Amniotic epithelial cell (primary cell): ENCODE measurements around the gene PLSCR4.
"Not testable (repeated sequence)": the region's sequence is repeated elsewhere in the genome, so short reads cannot be mapped to it uniquely, and the experiment has no call there.

Experiments used
- DNase-seq: peaks from one replicate; pipeline ENCODE4 v3.0.0-alpha.2; 2010; ENCODE audit warnings: low read depth

PLSCR4 gene

GRCh38 chr3:146247911-146248310 is 3.0 kb downstream of the PLSCR4 start:
- no peak for DNase-seq

GRCh38 chr3:146246526-146246925 is 4.4 kb downstream of the PLSCR4 start:
- DNase-seq: no peak

- no peak for DNase-seq
Observed at GRCh38 chr3:146243559-146243958, 7.3 kb downstream of the PLSCR4 start.

GRCh38 chr3:146241523-146242240 is 9.2 kb downstream of the PLSCR4 start:
- peak; percentile 69 for DNase-seq

GRCh38 chr3:146233487-146233886 is 17.4 kb downstream of the PLSCR4 start:
- DNase-seq: no peak

- no peak for DNase-seq
Observed at GRCh38 chr3:146227486-146227885, 23.4 kb downstream of the PLSCR4 start.

- DNase-seq: no peak
Observed at GRCh38 chr3:146226881-146227280, 24.0 kb downstream of the PLSCR4 start.

- not testable (repeated sequence) for DNase-seq
Observed at GRCh38 chr3:146225458-146225857, 25.4 kb downstream of the PLSCR4 start.

- DNase-seq: no peak
Observed at GRCh38 chr3:146223401-146224373, 27.2 kb downstream of the PLSCR4 start.

GRCh38 chr3:146222204-146223046 is 28.5 kb downstream of the PLSCR4 start:
- DNase-seq: peak; percentile 55

GRCh38 chr3:146221276-146221675 is 29.6 kb downstream of the PLSCR4 start:
- peak; percentile 47 for DNase-seq

GRCh38 chr3:146218880-146219866 is 31.7 kb downstream of the PLSCR4 start:
- DNase-seq: peak; percentile 33

- no peak for DNase-seq
Observed at GRCh38 chr3:146217324-146217723, 33.6 kb downstream of the PLSCR4 start.

GRCh38 chr3:146214493-146214892 is 36.4 kb downstream of the PLSCR4 start:
- DNase-seq: no peak

GRCh38 chr3:146209371-146209770 is 41.5 kb downstream of the PLSCR4 start:
- DNase-seq: peak; percentile 48

- DNase-seq: no peak
Observed at GRCh38 chr3:146203776-146204175, 47.1 kb downstream of the PLSCR4 start.

GRCh38 chr3:146200461-146201220 is 50.3 kb downstream of the PLSCR4 start:
- no peak for DNase-seq

GRCh38 chr3:146199762-146200161 is 51.1 kb downstream of the PLSCR4 start:
- no peak for DNase-seq

- no peak for DNase-seq
Observed at GRCh38 chr3:146196789-146197188, 54.1 kb downstream of the PLSCR4 start.

- no peak for DNase-seq
Observed at GRCh38 chr3:146195605-146196004, 55.3 kb downstream of the PLSCR4 start.
